ENCODE data around the gene ANKRD31.
"Not testable (repeated sequence)": the region's sequence is repeated elsewhere in the genome, so short reads cannot be mapped to it uniquely, and the experiment has no call there.

ANKRD31 gene

DNA sequence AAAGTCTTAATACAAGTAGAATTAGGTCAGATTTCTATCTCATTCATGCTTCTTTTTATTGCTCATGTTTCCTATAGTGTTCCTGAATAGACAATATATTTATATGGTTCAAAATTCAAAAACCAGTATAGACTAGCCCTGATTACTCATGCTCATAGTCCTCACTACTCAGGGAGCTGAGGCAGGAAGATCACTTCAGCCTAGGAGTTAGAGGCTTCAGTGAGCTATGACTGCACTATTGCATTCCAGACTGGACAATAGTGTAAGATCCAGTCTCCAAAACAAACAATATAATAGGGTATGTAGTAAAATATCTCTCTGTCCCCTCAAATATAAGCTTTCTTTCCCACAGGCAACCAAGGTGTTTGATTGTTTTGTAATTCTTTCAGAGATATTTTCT, 2.4 kb downstream of the ANKRD31 start:
- DNase-seq (ENCODE audit: low read depth) = no peak

DNA sequence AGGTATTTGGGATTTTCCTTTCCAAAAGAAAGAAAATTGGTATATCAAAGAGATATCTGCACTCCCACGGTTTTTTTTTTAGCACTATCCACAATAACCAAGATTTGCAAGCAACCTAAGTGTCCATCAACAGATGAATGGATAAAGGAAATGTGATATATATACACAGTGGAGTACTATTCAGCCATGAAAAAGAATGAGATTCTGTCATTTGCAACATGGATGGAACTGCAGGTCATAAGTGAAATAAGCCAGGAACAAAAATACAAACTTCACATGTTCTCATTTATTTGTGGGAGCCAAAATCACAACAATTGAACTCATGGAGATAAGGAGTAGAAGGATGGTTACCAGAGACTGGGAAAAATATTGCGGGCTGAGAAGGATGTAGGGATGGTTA, 9.8 kb downstream of the ANKRD31 start:
- DNase-seq (ENCODE audit: low read depth) = no peak

DNA sequence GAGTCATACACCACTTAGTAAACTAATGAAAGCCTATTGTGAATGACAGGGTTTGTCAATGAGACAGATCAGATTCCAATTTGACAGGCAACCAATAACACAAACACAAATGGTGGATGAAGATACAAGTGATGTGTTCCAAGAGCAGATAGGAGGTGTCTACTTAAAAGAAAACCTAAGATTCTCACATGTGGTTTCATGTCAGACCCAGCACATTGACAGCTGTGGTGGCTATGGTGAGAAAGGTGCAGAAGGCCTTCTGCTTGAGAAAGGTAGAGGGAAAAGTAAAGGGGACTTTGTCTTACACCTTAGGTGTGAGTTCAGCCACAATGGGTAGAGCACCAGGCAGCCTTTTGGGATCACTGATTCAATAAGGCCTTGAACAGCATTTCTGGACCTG, 11.2 kb downstream of the ANKRD31 start:
- DNase-seq (ENCODE audit: low read depth) = no peak

DNA sequence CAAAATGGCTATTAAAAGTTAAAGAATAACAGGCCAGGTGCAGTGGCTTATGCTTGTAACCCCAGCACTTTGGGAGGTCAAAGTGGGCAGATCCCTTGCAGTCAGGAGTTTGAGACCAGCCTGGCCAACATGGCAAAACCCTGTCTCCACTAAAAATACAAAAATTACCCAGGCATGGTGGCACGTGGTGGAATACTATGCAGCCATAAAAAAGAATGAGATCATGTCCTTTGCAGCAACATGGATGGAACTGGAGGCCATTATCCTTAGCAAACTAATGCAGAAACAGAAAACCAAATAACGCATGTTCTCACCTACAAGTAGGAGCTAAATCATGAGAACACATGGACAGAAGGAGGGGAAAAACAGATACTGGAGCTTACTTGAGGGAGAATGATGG, 15.9 kb downstream of the ANKRD31 start:
- DNase-seq (ENCODE audit: low read depth) = not testable (repeated sequence)

DNA sequence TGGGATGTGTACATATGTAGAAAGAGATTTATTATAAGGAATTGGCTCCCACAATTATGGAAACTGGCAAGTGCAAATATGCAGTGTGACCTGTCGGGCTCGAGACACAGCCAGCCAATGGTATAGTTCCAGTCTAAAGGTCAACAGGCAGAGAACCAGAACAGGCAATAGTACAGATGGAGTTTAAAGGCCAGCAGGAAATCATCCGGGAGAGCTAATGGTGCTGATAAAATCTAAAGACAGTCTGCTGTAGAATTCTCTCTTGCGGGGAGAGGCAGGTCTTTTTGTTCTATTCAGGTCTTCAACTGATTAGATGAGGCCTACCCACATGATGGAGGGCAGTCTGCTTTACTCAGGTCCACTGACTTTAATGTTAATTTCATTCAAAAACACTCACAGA, 21.8 kb downstream of the ANKRD31 start:
- DNase-seq (ENCODE audit: low read depth) = no peak

DNA sequence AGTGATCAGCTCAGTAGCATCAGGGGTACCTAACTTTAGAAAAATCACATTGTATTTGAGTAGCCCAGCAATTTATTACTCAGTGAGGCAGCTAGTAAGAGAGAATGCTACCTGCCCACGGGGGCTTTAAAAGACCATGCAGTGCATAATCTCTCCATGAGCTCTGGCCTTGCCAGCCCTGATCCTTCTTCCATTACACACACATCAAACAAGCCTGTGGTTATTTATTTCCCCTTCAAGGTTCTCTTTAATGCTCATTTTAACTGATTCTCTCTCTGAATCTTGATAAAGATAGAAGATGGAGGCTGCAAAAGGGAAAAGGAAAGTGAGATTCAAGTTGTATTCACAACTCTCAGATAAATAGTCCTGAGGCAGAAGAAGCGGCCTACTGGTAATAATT, 22.3 kb downstream of the ANKRD31 start:
- no peak for DNase-seq (ENCODE audit: low read depth)

DNA sequence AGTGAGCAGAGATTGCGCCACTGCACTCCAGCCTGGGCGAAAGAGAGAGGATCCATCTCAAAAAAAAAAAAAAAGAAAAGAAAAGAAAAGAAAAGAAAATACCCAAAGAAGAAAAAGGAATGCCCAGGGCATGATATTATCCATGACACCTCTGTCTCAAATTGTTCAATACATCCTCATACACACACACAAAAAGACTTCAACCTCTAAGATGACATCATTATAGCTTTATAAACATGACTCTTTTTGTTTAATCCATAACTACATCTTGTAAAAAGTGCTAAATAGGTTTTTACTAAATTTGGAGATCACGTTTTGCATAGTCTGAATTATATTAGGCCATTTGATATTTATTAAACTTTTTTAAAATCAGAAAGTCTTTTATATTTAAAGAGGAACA, 33.1 kb downstream of the ANKRD31 start:
- DNase-seq (ENCODE audit: low read depth) = no peak

DNA sequence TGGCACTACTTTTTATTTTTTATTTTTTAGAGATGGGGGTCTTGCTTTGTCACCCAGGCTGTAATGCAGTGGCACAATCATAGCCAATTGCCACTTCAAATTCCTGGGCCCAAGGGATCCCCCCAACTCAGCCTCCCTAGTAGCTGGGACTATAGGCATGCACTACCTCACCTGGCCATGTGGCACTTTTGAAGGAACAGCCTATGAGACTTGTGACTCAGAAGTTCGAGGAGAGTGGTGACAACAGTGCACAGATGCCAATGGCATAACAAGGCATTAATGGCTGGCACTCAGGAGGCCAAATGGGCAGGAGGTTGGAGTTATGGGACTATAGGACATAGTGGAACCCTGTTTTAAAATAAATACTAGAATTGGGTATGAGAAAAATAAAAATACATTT, 33.7 kb downstream of the ANKRD31 start:
- no peak for DNase-seq (ENCODE audit: low read depth)

DNA sequence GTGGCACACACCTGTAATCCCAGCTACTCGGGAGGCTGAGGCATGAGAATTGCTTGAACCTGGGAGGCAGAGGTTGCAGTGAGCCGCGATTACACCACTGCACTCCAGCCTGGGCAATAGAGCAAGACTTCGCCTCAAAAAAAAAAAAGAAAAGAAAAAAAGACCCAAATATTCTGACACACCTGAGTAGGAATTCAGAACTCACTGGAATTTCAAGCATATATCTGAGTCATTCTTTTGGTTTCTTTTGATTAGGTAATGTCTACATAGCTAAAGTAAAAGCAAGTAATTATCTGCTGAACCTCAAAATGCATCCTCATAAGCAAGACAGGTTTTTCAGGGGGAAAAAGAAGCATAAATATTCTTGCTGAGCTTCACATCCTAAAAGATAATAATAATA, 35.9 kb downstream of the ANKRD31 start:
- no peak for DNase-seq (ENCODE audit: low read depth)

DNA sequence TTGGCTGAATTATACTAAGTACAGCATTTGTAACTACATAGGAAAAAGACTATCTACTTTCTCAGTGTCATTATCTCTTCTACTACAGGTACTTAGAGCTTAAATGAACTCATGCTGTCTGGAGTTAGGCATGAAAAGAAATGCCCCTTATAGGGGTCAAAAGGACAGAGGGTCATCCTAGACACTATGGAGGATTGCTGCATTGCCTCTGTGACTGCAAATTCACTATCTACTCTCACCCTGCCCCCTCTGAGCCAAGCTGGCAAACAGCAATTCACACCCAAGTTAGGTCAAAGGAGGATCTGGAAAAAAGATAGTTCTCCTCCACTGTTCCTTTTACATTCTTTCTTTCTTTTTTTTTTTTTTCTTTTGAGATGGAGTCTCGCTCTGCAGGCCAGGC, 36.7 kb downstream of the ANKRD31 start:
- DNase-seq (ENCODE audit: low read depth) = no peak

DNA sequence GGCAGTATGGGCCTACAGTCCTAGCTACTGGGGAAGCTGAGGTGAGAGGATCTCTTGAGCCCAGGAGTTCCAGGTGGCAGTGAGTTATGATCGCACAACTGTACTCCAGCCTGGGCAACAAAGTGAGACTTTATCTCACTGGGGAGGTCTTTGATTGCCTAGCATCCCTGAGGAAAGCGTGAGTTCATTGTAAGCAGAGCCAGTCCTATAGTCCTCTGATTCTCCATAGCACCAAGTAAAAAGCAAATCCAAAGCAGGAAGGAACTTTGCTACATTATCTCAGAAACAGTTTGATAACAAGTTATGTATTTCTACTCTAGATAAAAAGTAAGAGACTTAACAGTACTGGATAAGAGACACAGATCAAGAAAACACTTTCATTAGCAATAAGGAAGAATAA, 37.6 kb downstream of the ANKRD31 start:
- no peak for DNase-seq (ENCODE audit: low read depth)

DNA sequence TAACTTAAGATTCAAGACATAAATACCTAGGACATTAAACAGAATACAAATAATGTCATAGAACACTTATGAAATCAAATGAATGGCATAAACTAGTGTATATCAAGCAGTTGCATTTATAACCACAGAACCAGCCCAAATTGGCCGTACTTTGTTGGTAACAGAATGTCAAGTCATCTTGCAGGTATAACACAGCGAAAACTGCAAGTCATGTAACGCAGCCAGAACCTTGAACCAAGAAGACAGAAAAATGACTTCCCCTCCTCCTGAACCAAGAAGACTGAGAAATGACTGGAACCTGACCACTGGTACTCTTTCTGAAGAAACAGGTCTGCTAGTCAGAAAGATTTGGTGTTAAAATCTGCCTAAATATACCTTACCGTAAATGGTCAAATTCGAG, 38.9 kb downstream of the ANKRD31 start:
- DNase-seq (ENCODE audit: low read depth) = no peak

DNA sequence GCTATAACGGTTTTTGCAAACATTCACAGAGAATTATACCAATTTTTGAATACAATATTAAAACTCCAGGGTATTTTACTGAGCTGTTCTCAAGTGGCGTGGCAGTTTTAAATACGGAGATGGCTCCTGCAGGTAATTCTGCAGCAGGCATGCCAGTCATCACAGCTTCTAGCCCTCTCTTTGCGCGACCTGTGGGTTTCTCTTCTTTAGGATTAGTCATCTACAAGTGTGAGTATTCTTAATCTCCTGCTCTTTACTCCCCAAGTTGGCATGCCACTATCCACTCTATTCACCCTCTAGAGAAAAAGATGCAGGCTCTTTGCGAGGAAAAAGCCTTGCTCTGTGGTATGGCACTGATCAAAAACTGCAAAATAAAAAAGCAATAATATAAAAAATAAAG, 43.9 kb downstream of the ANKRD31 start:
- DNase-seq (ENCODE audit: low read depth) = no peak

DNA sequence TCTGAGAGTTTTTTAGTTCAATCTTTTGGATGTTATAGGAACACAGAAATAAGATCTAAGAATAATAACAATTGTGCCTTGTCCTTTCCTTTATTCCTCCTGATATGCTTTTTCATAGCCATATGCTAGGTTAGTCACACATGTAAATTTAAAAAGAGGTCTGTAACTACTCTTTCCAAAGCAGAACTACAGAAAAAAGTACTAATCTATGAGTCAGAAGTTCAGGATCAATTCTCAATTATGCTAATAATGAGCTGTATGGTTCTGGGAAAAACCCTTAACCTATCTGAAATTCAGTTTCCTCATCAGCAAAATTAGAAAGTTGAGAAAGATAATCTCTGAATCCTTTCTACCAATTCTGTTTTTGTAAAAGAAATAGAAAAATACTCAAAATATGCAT, 44.4 kb downstream of the ANKRD31 start:
- no peak for DNase-seq (ENCODE audit: low read depth)

DNA sequence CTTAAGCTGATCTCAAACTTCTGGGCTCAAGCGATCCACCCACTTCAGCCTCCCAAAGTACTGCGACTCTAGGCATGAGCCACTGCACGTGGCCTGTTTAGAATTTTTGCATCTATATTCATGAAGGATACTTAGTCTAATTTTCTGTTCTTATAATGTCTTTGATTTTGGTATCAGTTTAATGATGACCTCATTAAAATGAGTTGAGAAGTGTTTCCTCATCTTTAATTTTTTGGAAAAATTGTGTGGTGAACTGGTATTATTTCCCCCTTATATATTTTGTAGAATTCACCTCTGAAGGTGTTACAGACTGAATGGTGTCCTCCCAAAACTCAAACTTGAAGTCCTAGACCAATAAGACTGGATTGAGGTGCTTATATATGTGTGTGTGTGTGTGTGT, 46.5 kb downstream of the ANKRD31 start:
- no peak for DNase-seq (ENCODE audit: low read depth)

DNA sequence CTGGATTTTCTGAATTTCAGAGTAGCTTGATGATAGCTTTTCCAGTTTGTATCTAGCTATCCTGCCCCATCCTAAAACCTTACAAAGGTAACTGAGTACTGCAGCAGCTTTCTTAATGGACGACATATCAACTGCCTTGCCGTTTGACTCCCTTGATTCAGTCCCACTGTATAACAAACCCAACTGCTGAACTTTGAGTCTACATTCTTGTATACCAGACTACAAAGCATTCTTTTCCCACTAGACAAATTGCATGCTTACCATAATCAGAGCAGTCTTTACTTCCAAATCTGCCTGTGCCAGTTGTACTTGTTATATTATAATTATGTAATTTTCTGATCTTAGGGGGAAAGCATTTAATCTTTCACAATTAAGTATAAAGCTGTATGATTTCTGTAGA, 47.3 kb downstream of the ANKRD31 start:
- no peak for DNase-seq (ENCODE audit: low read depth)

DNA sequence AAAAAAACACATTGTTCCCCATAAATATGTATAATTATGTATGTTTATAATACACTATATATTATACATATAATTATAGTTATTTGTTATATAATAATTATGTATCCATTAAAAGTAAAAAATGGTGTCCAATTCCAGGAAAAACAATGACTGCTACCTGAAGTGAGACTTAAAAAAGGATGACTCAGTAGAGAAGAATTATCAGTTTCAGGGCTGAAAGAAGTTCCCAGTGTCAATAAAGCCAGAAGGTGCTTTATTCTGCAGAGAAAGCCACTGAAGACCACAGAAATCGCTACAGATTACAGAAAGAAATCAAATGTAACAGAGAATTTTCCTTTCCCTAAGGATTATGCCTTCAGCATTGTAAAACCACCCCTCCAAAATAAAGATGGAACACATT, 50.9 kb downstream of the ANKRD31 start:
- no peak for DNase-seq (ENCODE audit: low read depth)

DNA sequence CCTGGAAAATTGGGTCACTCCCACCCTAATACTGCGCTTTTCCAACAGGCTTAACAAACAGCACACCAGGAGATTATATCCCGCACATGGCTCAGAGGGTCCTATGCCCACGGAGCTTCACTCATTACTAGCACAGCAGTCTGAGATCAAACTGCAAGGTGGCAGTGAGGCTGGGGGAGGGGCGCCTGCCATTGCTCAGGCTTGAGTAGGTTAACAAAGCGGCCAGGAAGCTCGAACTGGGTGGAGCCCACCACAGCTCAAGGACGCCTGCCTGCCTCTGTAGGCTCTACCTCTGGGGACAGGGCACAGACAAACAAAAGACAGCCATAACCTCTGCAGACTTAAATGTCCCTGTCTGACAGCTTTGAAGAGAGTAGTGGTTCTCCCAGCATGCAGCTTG, 60.7 kb downstream of the ANKRD31 start:
- not testable (repeated sequence) for DNase-seq (ENCODE audit: low read depth)

DNA sequence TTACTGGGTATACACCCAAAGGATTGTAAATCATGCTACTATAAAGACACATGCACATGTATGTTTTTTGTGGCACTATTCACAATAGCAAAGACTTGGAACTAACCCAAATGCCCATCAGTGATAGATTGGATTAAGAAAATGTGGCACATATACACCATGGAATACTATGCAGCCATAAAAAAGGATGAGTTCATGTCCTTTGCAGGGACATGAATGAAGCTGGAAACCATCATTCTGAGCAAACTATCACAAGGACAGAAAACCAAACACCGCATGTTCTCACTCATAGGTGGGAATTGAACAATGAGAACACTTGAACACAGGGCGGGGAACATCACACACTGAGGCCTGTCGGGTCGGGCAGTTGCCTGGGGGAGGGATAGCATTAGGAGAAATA, 61.8 kb downstream of the ANKRD31 start:
- not testable (repeated sequence) for DNase-seq (ENCODE audit: low read depth)

DNA sequence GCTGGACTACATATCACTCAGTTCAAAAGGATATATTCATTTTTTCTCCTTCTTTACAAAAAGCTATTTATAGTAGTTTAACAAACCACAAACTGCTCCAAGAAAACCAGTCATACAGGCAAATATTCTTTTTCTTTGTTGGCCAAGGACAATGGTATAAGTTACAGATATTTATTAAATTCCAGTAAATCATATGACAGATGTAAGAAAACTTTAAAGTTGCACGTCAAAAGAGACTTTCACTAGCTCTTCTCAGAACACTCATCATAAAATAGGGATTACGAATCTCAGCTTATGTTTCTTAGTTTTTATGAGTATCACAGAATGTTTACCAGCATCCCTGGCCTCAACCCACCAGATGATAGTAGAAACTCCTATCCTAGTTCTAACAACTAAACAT, 67.2 kb downstream of the ANKRD31 start:
- no peak for DNase-seq (ENCODE audit: low read depth)

DNA sequence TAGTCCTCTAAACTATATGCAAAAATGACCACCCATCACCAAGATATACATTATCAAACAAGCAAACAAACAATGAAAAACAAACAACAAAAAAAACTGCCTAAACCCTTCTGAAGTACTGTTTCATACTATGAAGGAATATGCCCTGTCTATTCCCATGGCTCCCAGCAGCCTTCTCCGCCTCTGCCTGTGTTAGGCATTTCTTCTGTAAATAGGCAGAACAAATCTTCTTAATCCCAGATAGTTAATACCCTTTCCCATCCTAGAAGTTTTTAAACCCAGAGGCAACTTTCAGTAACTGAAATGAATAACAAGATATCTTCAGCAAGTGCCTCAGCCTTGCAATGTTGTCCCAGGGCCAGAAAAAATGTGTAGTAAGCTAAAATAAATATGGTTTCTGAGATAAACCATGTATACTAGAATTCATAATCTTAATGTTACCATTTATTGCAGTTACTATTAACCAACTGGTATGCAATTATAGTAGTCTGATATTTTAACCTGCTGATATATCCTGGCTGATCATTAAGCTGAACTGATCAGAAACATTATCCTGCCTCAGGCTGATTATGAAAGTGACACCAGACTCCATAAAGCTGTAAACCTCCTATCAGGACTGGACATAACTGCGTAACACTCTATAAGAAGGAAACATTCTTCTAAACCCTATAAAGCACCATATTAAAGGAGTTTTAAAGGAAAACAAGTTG, 68.5 kb downstream of the ANKRD31 start:
- no peak for DNase-seq (ENCODE audit: low read depth)

DNA sequence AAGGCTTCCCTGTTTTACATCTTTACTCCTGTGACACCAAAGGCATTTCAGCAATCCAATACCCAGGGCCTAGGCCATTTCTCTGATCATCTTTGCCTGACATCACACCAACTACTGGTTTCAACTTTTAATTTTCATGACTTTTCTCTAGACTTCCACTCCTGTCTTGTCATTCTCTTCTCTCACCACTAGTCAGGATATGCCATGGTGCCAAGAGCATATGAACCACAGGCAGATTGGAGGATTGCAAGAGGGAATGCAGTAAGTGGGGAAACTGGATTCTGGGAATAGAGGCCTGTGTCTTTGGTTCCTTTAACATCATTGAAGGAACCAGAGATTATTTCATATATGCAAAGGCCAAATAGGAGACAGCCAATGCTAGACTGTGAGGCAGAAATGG, 69.3 kb downstream of the ANKRD31 start:
- DNase-seq (ENCODE audit: low read depth) = no peak

DNA sequence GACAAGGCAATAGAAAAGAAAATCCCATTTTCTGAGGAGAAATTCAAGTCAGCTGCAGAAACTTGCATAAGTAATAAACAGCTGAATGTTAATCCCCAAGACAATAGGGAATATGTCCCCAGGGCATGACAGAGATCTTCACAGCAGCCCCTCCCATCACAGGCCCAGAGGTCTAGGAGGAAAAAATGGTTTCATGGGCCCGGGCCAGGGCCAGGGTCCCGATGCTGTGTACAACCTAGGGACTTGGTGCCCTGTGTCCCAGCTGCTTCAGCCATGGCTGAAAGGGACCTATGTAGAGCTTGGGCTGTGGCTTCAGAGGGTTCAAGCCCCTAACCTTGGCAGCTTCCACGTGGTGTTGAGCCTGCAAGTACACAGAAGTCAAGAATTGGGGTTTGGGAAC, 75.2 kb downstream of the ANKRD31 start:
- not testable (repeated sequence) for DNase-seq (ENCODE audit: low read depth)

DNA sequence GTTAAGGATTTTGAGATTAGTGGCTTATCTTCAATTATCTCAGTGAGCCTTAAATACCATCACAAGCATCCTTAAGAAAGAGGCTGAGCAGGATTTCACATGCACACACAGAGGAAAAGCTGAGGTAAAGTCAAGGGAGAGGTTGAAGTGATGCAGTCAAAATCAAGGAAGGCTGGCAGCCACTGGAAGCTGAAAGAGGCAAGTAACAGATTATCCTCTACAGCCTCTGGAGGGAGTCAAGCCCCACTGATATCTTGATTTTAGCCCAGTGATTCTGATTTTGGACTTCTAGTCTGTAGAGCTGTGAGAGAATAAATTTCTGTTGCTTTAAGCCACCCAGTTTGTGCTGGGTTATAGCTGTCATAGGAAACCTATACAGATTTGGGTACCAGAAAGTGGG, 80.1 kb downstream of the ANKRD31 start:
- DNase-seq (ENCODE audit: low read depth) = no peak

DNA sequence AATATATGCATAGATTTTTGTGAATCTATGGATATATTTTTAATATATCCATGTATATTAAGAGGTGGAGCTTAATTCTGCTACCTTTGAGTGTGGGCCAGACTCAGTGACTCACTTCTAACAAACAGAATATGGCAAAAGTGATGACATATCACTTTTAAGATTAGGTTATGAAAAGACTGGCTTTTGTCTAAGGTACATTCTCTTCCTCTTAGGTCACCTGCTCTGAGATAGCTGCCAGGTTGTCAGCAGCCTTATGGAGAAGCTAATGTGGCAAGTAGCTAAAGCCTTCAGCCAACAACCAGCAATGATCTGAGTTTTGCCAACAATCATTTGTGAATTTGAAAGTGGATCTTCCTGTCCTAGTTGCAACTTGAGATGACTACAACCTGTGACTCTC, 83.8 kb downstream of the ANKRD31 start:
- DNase-seq (ENCODE audit: low read depth) = no peak

Measured in stimulated activated CD8-positive, alpha-beta memory T cell treated with anti-CD3 and anti-CD28 coated beads, Interleukin-12 subunit alpha, Interleukin-12 subunit beta, amount 100 ng/mL, for 4 hours (primary cell).